GM10248 (cell line): ENCODE measurements around the gene ERBB4.

Source experiments
- CTCF ChIA-PET: fragments of 300-600 bp; sonication (Branson Sonifier 250); formaldehyde crosslinking; extraction: SDS; loops from one replicate; lab custom pipeline; 2021; ENCODE audit warnings: antibody characterized with exemption; lab: Yijun Ruan, JAX
- POLR2A ChIA-PET: fragments of 350-650 bp; sonication (Branson Sonifier 250); formaldehyde crosslinking; extraction: SDS; loops from one replicate; lab custom pipeline; 2020; ENCODE audit warnings: antibody characterized with exemption; lab: Yijun Ruan, JAX
- DNase-seq: peaks from one replicate; pipeline ENCODE4 v3.0.0; 2012; ENCODE audit errors: extremely low spot score
- CTCF ChIP-seq: IDR thresholded peaks from 2 replicates; pipeline ENCODE4 v1.5.1; 2012; ENCODE audit warnings: mild to moderate bottlenecking, low read depth; ENCODE audit errors: extremely low read depth, missing control alignments, control extremely low read depth

Gene ERBB4

GRCh38 chr2:211756266-211756665, 782.3 kb downstream of the ERBB4 start:
- TF ChIP-seq CTCF = no peak
- no peak for DNase-seq
- ChIA-PET CTCF (interaction anchor here (4.1 kb wide), 1 partner anchor 10 kb away, joined by 26 read pairs; no protein-coding TSS in a partner anchor), POLR2A (no interaction called here)

- ChIA-PET POLR2A (no interaction called here), CTCF (interaction anchor here (4.1 kb wide), 1 partner anchor 9 kb away, joined by 26 read pairs; no protein-coding TSS in a partner anchor)
- no peak for DNase-seq
- TF ChIP-seq CTCF = no peak
Observed at GRCh38 chr2:211755187-211755586, 783.4 kb downstream of the ERBB4 start.

DNA sequence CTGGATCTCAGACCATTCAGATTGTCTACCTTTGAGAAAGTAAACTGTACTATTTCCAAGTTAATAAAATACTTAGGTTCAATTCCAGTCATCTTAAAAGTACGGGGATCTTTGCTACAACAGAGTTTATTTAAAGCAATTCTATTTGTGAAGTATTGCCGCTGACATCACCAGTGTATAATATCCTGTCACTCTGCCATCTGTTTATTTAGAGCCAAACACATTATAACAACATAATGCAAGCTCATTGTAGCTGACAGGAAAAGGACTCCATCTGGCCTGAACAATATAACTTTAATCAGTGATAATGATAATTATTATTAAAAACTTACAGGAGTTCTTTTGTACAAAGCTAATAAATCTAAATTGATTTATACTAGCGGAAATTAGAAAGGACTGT, 786.8 kb downstream of the ERBB4 start:
- ChIA-PET POLR2A (no interaction called here), CTCF (interaction anchor here (1.1 to 1.5 kb wide), 2 partner anchors 11 to 818 kb away, joined by 3 read pairs; no protein-coding TSS in a partner anchor)
- no peak for TF ChIP-seq CTCF
- no peak for DNase-seq

DNA sequence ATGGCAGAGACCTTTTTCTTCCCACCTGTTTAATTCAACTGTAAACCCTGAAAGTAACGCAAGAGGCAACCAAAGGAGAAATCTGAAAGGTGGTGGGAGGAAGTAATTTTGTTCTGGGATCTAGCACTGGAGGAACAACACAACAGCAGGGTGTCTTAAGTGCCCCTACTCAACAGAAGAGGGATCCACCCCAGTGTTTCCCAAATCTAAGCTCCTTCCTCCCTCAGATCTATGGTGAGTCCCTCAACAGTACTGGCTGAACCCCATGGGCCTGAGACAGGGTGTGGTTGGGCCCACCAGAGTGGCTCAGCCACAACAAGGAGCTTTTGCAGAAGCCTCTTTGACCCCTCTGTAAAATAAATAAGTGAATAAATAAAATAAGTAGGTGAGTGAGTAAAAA, 790.3 kb downstream of the ERBB4 start:
- no peak for TF ChIP-seq CTCF
- ChIA-PET POLR2A (no interaction called here), CTCF (interaction anchor here (1.5 kb wide), 1 partner anchor 819 kb away, joined by 3 read pairs; no protein-coding TSS in a partner anchor)
- no peak for DNase-seq

GRCh38 chr2:211745295-211746097, 793.1 kb downstream of the ERBB4 start:
- DNase-seq = peak; percentile 50
- CTCF ChIA-PET = interaction anchor here (0.7 to 4.7 kb wide), 31 partner anchors 8 to 1093 kb away, joined by 3 to 54 read pairs (median 3); no protein-coding TSS in a partner anchor
- POLR2A ChIA-PET = no interaction called here
- TF ChIP-seq CTCF = peak; percentile 81

- ChIA-PET POLR2A (no interaction called here), CTCF (interaction anchor here (0.7 to 4.7 kb wide), 22 partner anchors 9 to 1094 kb away, joined by 3 to 54 read pairs (median 4); no protein-coding TSS in a partner anchor)
- DNase-seq = no peak
- no peak for TF ChIP-seq CTCF
Observed at GRCh38 chr2:211744379-211744778, 794.2 kb downstream of the ERBB4 start.
